ENCODE results near the gene E2F3.

Gene E2F3

DNA sequence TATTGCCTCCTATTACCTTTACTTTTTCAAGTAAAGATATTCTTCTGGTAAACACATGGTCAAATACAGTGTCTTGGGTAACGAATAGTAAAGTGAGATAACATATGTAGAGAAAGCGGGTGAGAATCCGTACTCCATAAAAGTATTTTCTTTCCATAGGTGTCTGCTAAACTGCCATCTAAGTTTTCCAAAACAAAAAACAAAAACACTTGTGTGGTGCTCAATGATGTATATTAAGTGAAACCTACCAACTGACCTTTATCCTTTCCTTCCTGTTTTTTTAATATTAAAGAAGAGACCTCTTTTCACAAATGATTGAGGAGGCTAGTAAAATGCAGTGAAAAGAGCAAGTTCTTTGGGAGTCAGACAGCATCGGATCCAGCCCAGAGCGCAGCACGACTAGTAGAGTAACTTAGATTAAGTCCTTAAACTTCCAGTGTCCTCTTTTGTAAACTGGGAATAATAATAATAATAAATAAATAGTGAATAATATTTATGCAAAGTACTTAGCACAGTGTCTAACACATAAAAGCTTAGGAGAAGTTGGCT is 132.1 kb downstream of the E2F3 start:
- no peak for DNase-seq (ENCODE audit: low read depth in 2 of 2)

DNA sequence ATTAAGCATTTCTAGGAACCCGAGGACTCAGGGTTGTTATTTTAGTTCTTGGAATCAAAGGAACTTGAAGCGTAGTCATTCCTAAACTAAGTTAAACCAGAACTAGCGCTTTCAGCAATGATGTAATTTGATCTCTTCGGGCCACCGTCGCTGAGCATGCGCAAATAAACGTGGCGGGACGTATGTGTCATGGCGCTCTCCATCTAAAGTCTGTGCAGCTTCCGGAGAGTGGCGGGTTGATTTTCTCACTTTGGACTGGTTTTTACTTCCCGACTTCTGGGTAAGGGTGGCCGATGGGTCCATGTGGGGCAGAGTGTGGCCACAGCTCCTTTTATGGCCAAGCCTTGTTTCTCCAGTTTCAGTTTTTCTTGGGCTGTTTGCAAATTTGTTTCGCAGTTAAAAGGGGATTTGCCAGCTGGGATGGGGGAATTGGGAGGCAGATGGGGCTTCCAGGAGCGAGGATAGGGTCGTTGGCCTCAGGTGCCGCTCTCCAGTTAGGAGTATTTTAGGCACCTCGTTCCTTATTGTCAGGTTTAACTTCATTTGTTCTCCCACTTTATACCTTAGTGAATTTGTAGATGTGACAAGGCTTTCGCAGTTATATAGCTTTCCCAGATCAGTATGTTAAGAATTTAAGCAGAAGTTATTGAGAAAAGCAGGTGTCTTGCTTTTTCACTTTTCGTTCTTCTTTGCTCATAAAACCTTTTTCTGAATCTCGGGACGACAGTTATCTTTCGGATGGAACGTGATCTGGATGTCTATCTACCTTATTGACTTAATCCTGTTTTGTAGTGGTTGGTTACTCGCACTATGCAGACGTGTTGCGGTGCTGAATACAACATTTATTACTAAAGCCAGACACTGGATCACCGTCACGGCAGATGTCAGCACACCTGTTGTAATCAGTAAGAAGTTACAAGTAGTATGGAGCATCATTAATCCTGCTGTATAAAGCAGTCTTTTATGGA is 132.9 kb downstream of the E2F3 start, which contains the start of gene CDKAL1:
Gene CDKAL1, plus strand, starts transcription at position 163 of the 968 bp plus-strand sequence. CDS start 11,894 bp downstream, outside the sequence.
- peak; percentile 80 for DNase-seq (ENCODE audit: low read depth in 2 of 2)

DNA sequence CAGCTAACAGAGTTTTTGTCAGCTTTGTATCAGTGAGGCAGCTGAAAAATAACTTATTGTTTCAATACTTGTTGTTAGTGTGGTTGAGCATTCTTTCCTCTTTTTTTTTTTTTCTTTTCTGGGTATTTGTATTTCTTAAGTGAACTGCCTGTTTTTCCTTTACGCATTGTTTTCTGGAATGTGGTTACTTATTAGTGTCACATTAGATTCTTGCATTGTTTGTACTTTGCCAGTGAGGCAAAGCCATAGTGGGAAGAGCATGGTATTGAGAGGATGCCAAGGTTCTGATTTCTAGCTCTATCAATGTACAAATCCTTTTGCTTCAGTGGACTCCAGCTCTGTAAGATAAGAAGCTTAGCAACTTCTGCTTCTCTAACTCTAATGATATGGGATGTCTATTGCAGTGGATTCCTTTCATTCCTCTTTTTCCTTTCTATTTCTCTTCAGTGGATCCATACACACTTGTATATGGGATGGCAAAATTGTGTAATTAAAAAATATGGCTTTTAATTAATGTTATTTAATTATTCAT is 136.5 kb downstream of the E2F3 start:
- DNase-seq (ENCODE audit: low read depth in 2 of 2) = no peak

DNA sequence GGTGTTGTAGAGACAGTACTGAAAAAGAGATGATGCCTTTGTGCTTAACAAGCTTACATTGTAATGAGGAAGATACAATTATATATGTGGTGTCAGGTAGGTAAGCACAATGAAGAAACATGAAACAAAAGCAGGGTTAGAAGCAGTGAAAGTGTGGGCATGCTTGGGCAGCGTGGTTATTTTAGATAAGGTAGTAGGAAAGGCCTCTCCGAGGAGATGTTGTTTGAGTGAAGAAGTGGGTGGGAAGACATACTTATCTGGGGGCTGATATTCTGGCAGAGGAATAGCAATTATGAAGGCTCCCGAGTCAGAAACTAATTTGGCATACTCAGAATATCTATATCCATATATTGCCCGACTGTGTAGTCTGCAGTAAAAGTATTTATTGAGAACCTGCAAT is 137.2 kb downstream of the E2F3 start:
- DNase-seq (ENCODE audit: low read depth in 2 of 2) = no peak

DNA sequence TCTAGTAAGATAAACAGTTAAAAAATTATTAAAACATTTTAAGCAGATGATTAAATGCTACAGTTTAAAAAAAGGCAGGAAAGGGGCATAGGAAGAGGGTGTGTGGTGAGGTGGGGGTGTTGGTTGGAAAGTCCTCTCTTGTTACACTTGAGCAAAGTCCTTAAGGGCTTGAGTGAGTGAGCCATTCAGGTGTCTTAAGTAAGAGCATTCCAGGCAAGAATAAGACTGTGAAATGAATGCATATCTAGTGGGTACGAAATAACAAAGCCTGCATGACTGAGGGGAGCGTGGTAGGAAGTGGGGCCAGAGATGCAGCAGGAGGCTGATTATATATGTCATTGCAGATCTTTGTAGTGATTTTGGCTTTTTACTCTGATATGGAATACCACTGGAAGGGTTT is 137.7 kb downstream of the E2F3 start:
- no peak for DNase-seq (ENCODE audit: low read depth in 2 of 2)

DNA sequence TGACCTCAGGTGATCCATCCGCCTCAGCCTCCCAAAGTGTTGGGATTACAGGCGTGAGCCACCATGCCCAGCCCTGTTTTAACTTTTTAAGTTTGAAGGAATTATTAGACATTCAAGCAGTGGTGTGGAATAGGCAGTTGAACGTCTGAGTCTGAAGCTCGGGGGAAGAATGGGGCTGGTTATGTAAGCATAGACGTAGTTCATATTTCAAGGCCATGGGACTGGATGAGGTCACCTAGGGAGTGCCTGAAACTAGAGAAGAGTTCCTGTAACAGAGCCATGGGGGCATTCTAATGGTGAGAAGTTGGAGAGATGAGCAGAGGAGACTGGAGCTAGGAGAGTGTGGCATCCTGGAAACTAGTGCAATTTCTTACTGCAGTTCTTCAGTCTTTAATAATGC is 139.0 kb downstream of the E2F3 start:
- DNase-seq (ENCODE audit: low read depth in 2 of 2) = no peak

DNA sequence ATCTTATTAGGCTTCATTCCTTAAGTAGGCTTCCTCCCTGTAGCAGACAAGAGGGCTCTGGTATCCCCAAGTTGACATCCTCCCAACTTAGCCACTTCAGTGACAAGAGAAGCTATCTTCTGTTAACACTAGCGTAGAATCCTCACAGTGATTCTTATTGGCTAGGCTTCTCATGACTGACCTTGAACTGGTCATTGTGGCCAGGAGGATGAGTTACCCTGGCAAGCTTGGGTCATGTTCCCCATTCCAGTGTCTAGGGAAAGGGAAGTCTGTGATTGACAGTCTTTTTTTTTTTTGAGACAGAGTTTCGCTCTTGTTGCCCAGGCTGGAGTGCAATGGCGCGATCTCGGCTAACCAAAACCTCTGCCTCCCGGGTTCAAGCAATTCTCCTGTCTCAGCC is 139.7 kb downstream of the E2F3 start:
- DNase-seq (ENCODE audit: low read depth in 2 of 2) = no peak

DNA sequence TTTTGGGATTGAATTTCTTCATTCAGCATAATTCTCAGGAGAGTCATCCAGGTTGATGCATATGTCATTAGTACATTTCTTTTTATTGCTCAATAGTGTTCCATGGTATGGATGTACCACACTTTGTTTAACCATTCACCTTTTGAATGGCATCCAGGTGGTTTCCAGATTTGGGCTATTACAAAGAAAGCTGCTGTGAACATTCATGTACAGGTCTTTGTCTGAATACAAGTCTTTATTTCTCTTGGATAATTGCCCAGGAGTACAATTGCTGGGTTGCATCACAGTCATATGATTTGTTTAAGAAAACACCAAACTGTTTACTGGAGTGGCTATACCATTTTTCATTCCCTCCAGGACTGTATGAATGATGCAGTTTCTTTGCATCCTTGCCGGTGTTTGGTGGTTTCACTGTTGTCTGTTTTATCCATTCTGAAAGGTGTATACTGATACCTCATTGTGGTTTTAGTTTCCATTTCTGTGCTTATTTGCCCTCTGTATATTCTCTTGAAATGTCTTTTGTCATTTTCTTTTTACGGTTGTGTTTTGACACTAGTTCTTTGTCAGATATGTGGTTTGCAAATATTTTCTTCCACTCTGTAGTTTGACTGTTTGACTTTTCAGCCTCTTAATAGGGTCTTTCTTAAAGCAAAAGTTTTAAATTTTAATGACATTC is 141.4 kb downstream of the E2F3 start:
- no peak for DNase-seq (ENCODE audit: low read depth in 2 of 2)

Data from activated CD8-positive, alpha-beta memory T cell treated with anti-CD3 and anti-CD28 coated beads for 4 hours (primary cell).